GM21529 (cell line): ENCODE results near the gene THAP12.
"Not testable (repeated sequence)": the region's sequence is repeated elsewhere in the genome, so short reads cannot be mapped to it uniquely, and the experiment has no call there.

Source experiments
- ATAC-seq: cut with Tn5 transposase; IDR thresholded peaks from one replicate; pipeline ENCODE4 v1.9.1; 2021; ENCODE audit not compliant: unreplicated experiment

THAP12 gene, protein sequence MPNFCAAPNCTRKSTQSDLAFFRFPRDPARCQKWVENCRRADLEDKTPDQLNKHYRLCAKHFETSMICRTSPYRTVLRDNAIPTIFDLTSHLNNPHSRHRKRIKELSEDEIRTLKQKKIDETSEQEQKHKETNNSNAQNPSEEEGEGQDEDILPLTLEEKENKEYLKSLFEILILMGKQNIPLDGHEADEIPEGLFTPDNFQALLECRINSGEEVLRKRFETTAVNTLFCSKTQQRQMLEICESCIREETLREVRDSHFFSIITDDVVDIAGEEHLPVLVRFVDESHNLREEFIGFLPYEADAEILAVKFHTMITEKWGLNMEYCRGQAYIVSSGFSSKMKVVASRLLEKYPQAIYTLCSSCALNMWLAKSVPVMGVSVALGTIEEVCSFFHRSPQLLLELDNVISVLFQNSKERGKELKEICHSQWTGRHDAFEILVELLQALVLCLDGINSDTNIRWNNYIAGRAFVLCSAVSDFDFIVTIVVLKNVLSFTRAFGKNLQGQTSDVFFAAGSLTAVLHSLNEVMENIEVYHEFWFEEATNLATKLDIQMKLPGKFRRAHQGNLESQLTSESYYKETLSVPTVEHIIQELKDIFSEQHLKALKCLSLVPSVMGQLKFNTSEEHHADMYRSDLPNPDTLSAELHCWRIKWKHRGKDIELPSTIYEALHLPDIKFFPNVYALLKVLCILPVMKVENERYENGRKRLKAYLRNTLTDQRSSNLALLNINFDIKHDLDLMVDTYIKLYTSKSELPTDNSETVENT

DNA sequence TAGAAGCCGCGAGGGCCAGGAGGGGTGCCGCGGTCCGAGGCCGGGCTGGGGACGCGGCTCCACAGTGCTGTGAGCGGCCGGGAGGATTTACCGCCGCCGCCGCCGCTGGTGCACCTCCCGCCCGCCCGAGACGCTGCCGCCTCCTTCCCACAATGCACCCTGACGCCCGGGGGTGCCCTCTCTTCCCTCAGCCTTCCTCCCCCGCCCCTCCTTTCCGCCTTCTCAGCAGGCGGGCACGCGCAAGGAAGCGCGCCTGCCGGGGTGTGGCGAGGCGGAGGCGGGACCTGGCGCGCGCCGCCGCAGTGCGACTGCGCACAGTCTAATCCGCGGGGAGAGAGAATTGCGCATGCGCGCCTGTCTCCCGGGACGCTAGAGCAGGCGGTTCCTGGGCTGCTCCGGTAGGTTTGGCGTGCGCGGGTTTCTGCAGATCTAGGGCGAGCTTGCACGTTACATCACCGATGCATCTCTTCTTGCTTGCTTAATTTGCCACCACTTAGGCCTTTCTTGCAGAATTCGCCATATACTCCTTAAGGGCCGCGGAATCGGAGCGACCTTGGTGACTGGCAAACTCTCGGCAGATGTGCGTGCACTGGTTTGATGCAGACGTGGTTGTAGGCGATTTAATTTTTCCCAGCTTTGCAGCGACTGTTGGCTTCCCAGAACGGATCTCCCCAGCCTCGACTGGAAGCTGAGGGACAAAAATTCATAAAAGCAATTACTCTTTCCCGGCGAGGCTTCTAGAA lies at the start of gene THAP12, which contains the start of gene GVQW3:
TSS of gene THAP12 (minus strand) at position 156 of the 743 bp plus-strand sequence. CDS start 296 bp downstream, outside the sequence.
TSS of gene GVQW3 (plus strand) at position 347 of the 743 bp plus-strand sequence. CDS start 506 bp downstream, outside the sequence.
- ATAC-seq, result peak; percentile 75

DNA sequence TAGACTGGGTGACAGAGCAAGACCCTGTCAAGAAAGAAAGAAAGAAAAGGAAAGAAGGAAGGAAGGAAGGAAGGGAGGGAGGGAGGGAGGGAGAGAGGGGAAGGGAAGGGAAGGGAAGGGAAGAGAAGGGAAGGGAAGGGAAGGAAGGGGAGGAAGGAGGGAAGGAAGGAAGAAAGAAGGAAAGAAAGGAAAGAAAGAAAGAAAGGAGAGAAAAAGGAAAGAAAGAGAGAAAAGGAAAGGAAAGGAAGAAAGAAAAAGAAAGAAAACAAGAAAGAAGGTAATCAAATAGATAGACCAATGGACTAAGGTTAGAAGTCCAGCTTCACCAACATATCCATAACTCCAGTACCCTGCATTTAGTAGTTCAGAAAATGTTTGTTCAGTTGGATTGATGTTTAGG lies 45.7 kb upstream of the THAP12 start:
- no peak for ATAC-seq

DNA sequence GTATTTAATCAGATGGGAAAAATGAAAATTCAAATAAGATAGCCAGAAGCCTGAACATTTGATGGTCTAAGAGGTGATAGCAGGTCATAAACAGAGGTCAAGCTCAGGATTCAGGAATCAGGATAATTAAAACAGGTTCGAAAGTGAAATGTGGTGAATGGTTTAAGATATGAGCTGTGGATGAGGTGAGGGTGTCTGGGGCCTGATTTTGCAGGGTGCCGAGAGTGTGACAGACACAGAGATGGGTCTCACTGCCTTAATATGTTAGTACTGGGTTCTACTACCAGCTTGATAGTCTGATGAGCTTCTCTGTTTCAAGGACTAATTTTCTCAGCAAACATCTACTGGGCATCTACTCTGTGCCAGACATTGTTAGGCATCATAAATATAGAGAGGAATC lies 44.0 kb upstream of the THAP12 start:
- ATAC-seq, result no peak

DNA sequence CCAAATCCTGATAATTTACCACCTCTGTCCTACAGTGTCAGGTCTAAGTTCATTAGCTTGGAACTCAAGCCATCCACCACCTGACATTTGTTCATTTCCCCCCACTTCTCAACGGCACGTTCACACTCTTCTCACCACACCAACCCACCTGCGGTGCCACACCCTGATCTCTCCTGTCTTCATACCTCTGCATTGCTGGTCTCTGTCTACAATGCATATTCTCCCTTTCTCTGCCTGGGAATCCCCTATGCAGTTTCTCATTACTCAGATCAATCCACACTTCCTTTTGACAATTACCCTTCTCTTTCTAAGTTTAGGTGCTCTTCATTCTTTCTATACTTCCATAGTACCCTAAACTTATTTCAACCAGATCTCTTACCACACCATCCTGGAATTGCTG lies 43.4 kb upstream of the THAP12 start:
- ATAC-seq, result peak; percentile 78

DNA sequence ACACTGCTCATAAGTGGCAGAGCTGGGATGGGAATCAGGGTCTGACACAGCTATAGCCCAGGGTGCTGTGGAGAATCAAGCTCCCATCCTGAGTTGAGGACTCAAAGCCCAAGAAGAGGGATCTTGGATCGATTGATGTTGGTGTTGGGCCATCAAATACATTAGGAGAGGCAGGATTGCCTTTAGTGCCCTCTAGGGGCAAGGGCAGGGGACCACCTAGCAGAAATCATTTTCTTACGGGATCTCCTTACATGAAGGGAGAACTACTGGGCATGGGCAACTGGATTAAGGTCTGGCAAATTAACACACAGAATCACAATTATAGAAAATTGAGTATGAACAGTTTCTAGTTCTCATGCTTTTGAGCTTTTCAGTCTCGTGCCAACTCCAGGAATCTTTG lies 39.0 kb upstream of the THAP12 start:
- ATAC-seq, result no peak

DNA sequence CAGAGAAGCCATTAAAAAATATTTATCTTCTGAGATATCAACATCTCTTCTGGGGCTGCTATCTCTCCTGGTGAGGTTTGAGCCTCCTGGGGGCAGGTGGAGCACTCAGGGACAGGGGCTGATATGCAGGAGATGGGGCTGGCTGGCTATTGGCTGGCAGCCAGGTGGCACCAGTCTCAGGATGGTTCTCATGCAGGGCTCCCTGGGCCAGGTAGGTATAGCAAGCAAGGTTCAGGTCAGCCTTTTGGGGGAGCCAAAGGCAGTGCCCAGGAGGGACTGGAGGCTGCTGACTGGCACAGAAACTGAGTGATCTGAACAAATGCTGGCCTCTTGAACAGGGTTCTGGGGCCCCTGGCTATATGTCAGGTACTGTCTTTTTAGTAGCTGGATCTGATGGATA lies 34.1 kb upstream of the THAP12 start:
- ATAC-seq, result no peak

DNA sequence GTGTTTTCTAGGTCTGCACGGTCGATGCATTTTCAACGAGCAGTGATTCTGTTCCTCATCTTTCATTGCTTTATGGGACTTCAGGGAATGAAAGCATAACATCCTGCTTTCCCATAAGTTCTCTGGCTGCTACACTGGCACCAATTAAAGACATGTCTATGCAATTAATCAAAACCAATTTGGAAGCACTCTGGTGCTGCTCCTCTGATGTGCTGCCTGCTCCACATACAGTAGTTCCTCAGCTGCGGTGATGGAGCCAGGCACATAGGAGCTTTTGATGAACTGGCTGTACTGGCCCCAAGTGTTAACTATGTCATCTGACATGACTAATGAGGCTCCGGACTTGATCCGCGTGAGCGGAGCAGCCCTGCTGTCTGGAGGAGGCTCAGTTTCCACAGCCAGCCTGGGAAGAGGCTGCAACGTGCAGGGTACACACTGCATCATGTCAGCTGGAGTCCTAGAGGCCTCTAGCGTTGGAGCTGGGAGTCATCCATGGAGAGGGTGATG lies 30.0 kb upstream of the THAP12 start:
- no peak for ATAC-seq

DNA sequence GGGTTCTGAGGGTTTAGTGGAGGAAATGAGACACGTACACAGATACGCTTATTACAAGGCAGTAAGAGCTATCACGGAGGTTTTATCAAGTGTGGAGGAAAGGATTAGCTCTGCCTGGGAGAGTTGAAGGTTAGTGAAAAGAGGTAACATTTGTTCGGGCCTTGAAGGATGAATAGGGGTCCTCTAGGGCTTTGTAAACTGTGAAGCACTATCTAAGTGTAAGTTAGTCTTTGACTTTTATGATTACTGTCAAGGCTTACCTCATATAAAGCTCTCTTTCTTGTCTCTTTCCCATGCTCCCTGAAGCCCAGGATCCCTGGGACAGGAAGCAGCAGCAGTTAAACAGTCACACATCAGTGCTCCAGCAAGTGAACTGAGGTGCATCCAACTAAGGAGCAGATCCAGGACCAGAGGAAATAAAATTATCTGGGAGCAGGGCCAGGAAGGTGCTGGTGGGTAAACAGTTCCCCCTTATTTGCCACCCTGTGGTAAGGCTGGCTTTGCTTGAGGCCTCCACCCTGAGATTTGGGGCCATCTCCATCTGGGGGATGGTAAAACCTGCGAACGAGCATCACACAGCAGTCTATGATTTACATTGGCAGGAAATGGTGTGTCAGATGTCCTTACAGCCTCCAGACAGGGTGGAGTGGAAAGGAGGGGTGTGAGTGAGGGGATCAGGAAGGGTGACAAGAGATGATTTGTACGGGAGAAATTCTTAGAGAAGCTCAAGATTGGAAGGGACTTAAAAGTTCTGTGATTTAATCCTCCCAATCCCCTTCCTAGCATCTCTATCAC lies 27.4 kb upstream of the THAP12 start:
- no peak for ATAC-seq

DNA sequence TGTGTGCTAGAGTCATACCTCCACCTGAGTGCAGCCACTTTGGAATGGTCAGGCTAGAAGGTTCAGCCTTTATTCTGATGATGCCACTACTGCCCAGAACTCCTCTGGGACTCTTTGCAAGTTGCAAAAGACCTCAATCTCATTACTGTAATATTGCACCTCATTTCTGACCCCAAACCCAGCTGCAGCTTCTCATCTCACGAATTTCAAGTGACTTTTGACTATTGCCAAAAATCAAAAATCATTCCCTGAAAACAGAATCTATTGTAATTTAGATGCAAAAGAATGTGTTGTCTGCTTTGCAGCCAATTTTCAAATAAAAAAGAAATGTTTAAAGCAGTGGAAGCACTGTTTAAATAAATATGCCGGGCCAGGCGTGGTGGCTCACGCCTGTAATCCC lies 25.4 kb upstream of the THAP12 start:
- no peak for ATAC-seq

DNA sequence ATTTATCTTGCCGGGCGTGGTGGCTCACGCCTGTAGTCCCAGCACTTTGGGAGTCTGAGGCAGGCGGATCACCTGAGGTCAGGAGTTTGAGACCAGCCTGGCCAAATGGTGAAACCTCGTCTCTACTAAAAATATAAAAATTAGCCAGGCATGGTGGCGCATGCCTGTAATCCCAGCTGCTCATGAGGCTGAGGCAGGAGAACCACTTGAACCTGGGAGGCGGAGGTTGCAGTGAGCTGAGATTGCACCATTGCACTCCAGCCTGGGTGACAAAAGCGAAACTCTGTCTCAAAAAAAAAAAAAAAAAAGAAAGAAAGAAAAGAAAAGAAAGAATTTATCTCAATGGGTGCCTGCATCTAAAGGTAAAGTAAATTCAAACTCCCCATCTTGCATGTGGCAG lies 20.6 kb upstream of the THAP12 start:
- ATAC-seq, result not testable (repeated sequence)

DNA sequence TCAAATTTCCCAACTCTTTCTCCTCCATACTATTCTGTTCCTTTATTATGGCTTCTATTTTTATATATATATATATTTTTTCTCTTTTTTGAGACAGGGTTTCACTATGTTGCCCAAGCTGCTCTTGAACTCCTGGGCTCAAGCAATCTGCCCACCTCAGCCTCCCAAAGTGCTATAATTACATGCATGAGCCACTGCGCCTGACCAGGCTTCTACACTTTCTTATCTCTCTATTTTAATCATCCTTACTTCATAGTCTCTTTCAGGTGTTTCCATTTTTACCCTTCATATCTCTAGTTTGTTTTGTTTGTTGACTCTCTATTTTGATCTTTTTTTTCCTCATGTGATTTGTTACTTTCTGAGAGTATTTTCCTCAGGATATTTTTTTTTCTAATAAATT lies 20.0 kb upstream of the THAP12 start:
- no peak for ATAC-seq

DNA sequence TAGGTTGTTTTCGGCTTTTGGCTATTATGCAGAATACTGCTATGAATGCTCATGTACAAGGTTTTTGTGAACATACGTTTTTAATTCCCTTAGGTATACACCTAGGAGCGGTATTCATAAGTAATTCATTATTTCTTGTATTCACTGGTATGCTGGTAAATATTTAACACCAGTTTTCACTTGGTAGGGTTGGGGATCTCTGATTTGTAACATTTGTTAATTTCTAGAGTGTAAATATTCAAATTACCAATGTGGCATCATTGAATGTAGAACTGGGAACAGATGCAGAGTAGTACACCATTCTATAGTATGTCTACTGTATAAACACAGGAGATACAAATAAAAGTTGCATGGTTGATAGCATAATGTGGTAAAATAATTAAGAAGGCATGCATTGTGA lies 16.5 kb upstream of the THAP12 start:
- no peak for ATAC-seq

DNA sequence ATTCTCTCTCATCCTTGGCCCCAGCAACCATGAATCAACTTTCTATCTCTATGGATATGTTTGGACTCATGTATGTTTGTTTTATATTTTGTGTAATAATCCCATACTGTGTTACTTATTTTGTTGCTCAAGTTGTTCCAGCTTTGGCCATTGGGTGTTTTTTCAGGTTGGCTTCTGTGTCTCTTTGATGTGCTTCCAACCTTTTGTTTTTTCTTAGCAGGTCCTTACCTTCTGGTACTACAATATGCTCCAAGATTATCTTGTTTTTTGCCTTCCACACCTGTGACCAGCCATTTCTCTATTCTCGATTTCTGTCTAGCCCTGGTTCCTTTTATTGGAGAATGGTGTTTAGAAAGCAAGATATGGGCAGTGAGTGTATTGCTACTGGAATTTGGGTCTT lies 14.4 kb upstream of the THAP12 start:
- ATAC-seq, result no peak

DNA sequence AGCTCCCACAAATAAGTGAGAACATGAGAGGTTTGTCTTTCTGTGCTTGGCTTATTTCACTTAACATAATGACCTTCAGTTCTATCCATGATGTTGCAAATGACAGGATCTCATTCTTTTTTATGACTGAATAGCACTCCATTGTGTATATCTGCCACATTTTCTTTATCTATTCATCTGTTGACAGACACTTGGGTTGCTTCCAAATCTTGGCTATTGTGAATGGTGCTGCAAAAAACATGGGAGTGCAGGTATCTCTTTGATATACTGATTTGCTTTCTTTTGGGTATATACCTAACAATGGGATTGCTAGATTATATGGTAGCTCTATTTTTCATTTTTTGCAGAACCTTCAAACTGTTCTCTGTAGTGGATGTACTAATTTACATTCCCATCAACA lies 13.5 kb upstream of the THAP12 start:
- ATAC-seq, result no peak

DNA sequence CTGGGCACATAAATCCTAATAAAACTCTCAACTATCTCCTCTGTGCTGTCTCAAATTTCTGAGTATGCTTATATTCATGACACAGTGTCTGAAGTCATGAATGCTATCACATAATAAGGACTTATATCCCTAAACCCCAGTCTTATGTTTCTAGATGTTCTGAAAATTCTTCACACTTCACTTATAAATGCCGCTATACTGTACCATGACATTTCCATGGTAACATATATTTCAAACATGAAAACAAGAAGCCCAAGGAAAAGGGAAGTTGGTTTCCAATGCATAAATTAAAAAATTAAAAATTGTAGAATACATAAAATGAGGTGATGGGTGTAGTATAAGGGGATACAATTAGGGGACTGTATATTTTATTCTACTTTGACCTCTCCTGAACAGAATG lies 11.9 kb upstream of the THAP12 start:
- no peak for ATAC-seq

DNA sequence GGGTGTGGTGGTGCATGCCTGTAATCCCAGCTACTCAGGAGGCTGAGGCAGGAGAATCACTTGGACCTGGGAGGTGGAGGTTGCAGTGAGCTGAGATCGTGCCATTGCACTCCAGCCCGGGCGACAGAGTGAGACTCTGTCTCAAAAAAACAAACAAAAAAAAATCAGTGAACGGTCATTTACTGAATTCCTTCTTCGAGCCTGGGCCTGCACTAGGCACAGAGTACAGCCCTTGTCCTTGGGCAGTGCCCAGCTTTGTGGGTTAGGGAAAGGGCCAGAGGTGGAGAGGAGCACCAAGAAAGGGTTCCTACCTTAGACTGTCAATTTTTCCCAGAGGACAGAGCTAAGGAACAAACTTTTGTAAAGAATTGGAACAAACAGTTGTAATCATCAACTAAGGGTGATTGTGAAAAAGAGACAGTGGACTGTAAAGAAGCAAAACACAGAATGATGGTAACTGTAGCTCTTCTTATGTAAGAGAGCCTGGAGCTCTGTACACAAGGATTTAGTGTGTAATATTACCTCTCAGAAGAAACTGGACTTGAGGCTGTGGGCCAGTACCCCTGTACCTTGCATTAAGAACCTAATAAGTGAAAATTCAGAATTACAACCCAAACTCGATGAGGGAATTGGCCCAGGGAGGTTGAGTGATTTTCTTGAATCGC lies 11.0 kb upstream of the THAP12 start:
- ATAC-seq, result no peak

DNA sequence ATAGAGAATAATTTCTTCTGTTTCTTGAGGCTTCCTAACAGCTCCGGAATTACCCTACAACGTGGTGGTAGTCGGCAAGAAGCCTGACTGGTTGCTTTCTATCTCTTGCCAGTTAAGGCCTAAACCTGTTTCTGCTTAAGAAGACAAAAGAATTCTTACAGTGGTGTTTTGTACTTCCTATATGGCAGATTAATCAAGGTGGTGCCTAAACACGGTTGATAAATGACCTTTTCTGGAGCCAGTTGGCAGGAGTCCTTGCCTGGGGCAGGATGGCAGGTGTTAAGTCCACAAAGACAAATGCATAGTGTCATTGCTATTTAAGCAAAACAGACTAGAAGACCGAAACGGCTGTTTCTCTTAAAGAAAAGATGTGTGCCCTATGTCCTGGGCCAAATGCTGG lies 10.1 kb upstream of the THAP12 start:
- no peak for ATAC-seq

DNA sequence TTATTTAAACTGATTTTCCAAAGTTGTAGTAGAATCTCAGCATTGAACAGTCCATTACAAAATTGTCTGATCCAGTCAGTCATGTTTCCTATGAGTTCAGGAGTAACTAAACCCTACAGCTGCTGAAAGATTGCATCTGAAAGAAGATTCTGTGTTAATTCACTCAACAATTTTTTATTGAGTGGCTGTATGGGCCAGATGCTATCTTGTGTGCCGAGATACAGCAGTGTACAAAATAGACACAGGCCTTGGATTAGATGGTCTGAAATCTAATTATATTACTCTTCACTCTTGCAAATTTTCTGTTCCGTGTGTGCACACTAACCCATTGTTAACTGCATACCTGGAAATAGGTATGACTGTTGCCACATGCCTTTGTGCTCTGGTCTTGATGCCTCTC lies 7.5 kb upstream of the THAP12 start:
- no peak for ATAC-seq

DNA sequence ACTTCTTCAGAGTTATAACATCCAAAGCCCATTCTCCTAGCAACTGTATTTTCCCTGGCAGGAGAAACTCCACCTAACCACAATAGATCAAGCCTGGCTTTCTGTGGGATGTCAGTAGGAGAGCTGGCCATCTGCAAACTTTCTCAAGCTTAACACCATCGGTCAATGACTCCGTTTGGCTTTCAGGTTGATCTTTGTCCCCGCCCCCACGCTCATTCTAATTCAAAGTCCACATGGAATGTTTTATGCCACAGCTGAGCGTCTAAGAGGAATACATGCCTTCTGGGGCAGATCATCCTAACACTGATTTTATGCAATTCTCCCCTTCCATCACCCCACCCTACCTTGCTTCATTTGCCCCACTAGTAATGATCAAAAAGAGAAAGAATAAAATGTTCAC lies 5.0 kb upstream of the THAP12 start:
- ATAC-seq, result no peak

DNA sequence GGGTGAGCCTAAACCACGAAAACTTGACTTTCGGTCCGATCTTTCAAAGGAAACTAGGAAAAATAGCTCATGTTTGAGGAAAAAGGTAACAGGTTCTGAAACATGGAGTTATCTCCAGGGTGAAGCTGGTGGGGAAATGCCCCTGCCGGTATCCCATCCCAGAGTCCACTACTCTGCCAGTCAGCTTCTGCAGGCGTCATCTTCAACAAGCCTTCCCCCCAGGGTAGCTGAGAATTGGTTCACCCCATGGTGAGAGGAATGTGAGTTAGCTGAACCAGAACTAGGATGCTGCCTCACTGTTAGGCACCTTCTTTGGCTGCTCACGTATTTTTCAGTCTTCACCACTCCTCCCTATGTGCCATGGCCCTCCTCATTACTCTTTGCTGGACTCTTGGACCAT lies 1.3 kb upstream of the THAP12 start:
- no peak for ATAC-seq
